ENCODE results near the gene RGS3. TPM values are rescaled to one million over a fixed set of nuclear protein-coding genes. Genes with fewer than 3 reads are reported as not detected.

The RGS3 gene
- polyA plus RNA-seq, 2 of the 4 experiments (the other 2 are of a cell fraction) = 19.6 to 22.9 TPM

DNA sequence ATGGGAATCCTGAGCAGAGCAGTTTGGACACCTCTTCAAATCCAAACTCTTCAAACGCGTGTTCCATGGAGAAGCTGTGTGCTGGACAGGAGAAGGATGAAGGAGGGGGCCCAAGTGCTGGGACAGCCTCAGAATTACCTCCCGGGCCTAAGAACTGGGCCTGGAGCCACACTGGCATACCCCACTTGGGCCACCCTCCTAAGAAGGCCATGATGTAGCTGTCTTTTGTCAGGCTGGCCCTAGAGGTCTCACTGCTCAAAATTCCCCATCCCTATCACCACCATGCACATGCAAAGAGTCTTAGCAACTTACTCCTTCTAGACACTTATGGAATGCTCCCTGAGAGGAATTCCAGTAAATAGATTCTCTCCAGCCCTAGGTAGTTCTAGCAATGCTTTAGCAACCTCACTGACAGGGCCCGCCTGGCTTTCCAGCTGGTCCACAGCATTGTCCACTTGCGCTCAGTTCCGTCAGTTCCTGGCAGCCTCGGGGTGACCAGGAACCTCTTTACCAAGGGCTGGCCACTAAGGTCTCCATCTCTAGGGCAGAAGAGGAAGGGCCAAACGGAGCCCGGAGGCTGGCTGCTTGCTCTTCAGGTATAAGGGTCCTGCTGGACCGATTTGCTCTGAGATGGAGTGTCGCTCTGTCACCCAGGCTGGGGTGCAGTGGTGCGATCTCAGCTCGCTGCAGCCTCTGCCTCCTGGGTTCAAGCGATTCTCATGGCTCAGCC lies 75.3 kb downstream of the RGS3 start (continued):
- TF ChIP-seq BCL3 (IDR thresholded peaks at IDR 0.05) = no peak
- TF ChIP-seq EP300 (IDR thresholded peaks at IDR 0.05) = no peak
- no peak for TF ChIP-seq FOSL2 (IDR thresholded peaks at IDR 0.05)
- TF ChIP-seq FOSL2 (CRISPR knock-in tag; IDR thresholded peaks at IDR 0.05) = no peak
- no peak for TF ChIP-seq RNF2 (IDR thresholded peaks at IDR 0.05; ENCODE audit: borderline replicate concordance, low read depth)
- no peak for TF ChIP-seq ZFP36 (IDR thresholded peaks at IDR 0.05; ENCODE audit: borderline replicate concordance, partially characterized antibody)
- no peak for TF ChIP-seq TFCP2L1 (CRISPR knock-in tag; IDR thresholded peaks at IDR 0.05)
- no peak for TF ChIP-seq NR3C1 (IDR thresholded peaks at IDR 0.05)
- TF ChIP-seq GATA3 (IDR thresholded peaks at IDR 0.05; ENCODE audit: borderline replicate concordance) = no peak

DNA sequence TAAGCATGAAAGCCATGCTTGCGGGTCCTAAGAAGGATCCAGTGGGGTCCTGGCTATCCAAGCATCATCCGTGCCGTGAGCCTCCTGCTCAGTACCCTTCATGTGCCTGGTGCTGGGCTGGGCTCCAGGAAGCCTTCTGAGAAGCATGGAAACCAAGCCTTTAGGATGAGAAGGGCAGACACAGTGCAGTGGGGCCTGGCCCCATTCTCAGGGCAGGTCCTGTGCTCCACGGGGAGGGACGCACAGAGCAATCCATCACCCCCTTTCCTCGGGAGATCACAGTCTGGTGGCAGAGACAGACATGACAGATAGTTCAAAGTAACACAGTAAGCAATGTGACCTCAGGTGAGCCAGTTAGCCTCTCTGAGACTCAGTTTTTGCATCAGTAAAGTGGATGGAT lies 76.9 kb downstream of the RGS3 start:
- no peak overlapping the region for H3K4me2 ChIP-seq
- ChIA-PET POLR2A (no interaction called here), CTCF (interaction anchor here (1.6 to 2.3 kb wide), 2 partner anchors 33 to 115 kb away, joined by 3 to 8 read pairs; no protein-coding TSS in a partner anchor)
- TF ChIP-seq RNF2 (IDR thresholded peaks at IDR 0.05; ENCODE audit: borderline replicate concordance, low read depth) = no peak
- TF ChIP-seq SMC3 (IDR thresholded peaks at IDR 0.05) = no peak
- no peak for TF ChIP-seq JUN (IDR thresholded peaks at IDR 0.05)
- TF ChIP-seq, protein P1, sequence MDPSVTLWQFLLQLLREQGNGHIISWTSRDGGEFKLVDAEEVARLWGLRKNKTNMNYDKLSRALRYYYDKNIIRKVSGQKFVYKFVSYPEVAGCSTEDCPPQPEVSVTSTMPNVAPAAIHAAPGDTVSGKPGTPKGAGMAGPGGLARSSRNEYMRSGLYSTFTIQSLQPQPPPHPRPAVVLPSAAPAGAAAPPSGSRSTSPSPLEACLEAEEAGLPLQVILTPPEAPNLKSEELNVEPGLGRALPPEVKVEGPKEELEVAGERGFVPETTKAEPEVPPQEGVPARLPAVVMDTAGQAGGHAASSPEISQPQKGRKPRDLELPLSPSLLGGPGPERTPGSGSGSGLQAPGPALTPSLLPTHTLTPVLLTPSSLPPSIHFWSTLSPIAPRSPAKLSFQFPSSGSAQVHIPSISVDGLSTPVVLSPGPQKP (IDR thresholded peaks at IDR 0.05; ENCODE audit: low read depth, low read length) = no peak
- TF ChIP-seq CHD2 (IDR thresholded peaks at IDR 0.05; ENCODE audit: low read length, partially characterized antibody) = no peak
- TF ChIP-seq RARB (CRISPR knock-in tag; IDR thresholded peaks at IDR 0.05) = no peak
- no peak for TF ChIP-seq POLR2A (IDR thresholded peaks at IDR 0.05; ENCODE audit: low read length)
- TF ChIP-seq HMGXB4 (CRISPR knock-in tag; IDR thresholded peaks at IDR 0.05; ENCODE audit: borderline replicate concordance) = no peak
- no peak for TF ChIP-seq HOXB13 (CRISPR knock-in tag; IDR thresholded peaks at IDR 0.05; ENCODE audit: low read depth)
- TF ChIP-seq PHF8 (IDR thresholded peaks at IDR 0.05; ENCODE audit: borderline replicate concordance, low read depth) = no peak
- TF ChIP-seq CBX2 (IDR thresholded peaks at IDR 0.05; ENCODE audit: borderline replicate concordance, low read depth) = no peak
- TF ChIP-seq BHLHE40 (IDR thresholded peaks at IDR 0.05; ENCODE audit: low read depth, low read length) = no peak
- no peak for TF ChIP-seq RCOR1 (IDR thresholded peaks at IDR 0.05; ENCODE audit: low read depth, low read length)
- WGBS (ENCODE audit: missing lambda C conversion rate) = 90% methylated on average over 5 of the region's 6 CpGs
- H3K9me3 ChIP-seq = no peaks in the 10 kb centered on the region
- FAIRE-seq (no peak), ATAC-seq (no peak), DNase-seq (ENCODE audit: low read depth in 1 of 2, low spot score in 1 of 2) (no peak)
- no peak overlapping the region for H3K4me3 ChIP-seq
- H3K4me1 ChIP-seq = no peaks in the 10 kb centered on the region
- no peak overlapping the region for H3K27ac ChIP-seq

Data from A549 (cell line).